ENCODE results near the gene C13orf46.
"Not testable (repeated sequence)": the region's sequence is repeated elsewhere in the genome, so short reads cannot be mapped to it uniquely, and the experiment has no call there.

C13orf46 gene

DNA sequence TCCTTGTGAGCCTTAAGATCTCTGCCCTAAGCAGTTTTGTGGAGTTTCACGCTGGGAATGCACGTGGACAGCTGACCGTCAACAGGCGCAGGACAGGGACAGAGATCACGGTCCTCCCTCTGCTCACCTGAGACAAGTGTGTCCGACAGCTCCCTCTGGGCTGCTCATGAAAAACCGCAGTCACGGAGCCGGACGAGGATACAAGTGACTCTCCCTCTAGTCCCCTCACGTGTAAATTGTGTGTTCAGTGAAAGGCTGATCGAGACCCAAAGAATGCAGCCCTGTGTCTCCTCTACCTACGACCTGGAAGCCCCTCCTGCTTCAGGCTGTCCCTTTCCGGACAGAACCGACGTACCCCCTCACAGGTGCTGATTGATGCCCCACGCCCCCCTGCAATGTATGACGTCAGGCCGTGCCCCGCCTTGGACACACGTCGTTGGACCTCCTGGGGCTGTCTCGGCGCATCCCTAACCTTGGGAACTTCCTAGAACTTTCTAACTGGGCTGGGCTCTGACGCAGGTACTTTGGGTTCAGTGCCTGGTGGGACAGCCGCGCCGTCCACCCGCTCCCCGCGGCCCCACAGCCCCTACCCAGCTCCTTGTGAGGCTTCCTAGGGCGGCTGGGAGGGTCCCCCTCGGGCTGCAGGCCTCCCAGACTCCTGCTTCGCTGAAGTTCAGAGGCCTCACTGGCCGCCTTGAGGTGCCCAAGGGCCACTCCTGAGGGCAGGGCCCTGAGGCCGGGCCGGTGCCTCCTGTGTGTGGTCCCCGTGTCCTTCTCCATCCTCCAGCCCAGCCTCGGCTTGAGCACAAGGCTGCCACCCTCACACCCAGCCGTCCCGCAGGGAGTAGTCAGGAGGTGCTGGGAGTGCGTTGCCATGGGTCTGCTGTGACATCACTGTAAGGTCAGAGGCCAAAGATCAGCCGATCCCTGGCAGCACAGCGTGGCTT, at the start of gene C13orf46:
TSS of gene C13orf46 (minus strand) at position 859 of the 947 bp plus-strand sequence. CDS start at position 780, 79 bp downstream.
- no peak within 1 kb of the TSS for H3K4me3 ChIP-seq (ENCODE audit: low read depth, low read length)
- DNase-seq (ENCODE audit: low read depth), result no peak

DNA sequence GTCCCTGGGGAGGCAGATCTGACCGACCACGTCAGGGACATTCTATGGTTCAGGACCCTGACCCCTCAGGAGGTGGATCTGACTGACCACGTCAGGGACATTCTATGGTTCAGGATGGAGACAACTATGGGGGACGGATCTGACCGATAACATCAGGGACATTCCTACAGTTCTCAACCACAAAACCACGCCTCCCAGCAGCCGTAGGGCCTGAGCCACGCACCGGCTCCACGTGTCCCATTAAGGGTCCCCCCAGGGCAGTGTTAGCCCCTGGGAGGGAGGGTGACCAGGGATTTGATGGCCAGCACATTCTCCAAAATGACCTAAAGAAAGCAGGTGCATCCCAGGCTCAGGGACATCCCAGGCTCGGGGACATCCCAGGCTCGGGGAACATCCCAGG, 49.0 kb upstream of the C13orf46 start:
- no peak overlapping the region for H3K4me3 ChIP-seq (ENCODE audit: low read depth, low read length)
- no peak for DNase-seq (ENCODE audit: low read depth)

DNA sequence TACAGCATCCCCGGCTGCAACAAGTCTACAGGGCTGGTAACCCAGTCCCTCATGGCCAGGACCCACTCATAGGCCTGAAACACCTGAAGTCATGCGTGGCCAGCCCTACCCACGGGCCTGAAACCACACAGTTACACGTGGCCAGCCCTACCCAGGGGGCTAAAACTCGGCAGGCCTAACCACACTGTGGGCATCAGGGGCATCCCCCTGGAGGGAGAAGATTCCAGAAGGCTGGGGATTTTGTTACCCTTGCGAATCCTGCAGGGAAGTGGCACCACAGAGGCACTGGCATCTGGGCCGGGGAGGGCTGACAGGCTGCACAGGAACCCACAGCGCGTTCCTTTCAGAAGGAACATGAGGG, 48.4 kb upstream of the C13orf46 start:
- DNase-seq (ENCODE audit: low read depth), result no peak
- no peak overlapping the region for H3K4me3 ChIP-seq (ENCODE audit: low read depth, low read length)

DNA sequence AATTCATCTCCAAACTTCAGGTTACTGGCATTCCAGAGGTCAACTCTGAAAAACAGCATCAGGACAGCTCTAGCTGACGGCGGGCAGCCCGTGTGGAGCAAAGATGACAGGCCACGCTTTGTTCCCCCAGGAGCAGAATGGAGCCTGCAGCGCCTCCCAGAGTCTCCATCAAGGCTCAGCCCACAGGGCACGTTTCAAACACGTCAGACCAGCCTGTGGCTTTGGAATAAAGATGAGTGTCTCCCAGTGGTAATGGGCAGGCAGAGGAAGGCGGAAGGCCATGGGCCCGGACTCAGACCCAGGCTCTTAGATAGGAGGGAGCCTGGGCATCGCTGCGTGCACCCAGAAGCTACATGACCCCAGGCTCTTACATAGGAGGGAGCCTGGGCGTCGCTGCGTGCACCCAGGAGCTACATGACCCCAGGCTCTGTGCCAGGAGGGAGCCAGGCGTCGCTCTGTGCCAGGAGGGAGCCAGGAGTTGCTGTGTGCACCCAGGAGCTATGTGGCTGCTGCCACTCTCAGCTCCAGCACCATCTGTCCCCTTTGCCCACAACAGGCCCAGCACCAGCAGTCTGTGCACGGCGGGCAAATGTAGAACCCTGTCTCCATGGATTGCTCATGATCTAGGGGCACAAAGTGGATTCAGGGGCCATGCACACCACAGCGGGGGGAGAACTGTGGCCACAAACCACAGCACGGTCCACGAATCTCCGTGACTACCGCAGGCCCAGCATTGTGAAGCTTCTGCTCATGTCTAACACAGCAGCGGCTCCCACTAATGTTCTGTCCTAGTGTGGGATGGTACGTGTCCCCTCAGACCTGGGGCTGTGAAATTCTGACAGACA, 47.8 kb upstream of the C13orf46 start:
- no peak overlapping the region for H3K4me3 ChIP-seq (ENCODE audit: low read depth, low read length)
- no peak for DNase-seq (ENCODE audit: low read depth)

DNA sequence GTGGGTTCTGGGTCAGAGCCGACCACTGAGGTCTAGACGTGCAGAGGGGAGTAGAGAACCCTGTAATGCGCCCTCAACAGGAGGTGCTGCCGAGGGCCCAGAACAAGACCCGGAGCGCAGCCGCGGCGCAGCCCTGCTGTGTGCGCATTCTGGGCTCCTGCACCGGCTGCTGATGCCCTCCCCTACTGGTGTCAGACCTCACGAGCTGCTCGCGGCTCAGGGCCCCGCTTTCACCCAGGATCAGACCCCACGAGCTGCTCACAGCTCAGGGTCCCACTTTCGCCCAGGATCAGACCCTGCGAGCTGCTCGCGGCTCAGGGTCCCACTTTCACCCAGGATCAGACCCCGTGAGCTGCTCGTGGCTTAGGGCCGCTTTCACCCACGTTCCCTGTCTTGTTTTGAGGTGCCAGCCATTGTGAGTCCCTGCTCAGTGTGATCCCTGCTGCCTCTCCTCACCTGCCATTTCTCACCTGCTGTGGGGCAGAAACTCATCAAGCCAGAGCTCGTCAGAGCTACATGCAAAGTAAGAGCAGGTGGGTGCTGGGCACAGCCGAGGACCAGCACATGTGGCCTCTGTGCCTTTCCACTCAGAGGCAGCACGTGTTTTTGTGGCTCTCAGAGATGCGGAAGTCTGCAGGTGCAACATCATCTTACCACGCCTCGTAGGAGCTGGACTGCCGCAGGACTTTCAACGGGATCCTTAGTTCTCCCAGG, 47.0 kb upstream of the C13orf46 start:
- H3K4me3 ChIP-seq (ENCODE audit: low read depth, low read length), result no peak overlapping the region
- DNase-seq (ENCODE audit: low read depth), result no peak

DNA sequence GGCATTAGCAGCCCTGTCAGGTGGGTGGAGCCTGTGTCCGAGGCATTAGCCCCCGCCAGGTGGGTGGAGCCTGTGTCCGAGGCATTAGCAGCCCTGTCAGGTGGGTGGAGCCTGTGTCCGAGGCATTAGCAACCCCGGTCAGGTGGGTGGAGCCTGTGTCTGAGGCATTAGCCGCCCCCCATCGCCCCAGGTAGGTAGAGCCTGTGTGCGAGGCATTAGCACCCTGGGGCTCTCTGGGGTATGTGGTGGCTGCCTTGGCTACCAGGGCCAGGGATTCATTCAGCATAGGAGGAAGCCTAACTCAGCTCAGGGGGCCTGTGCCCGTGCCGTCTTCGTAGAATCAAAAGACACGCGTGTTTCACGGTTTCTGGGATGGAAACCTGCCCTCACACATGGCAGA, 46.3 kb upstream of the C13orf46 start:
- not testable (repeated sequence) for H3K4me3 ChIP-seq (ENCODE audit: low read depth, low read length); DNase-seq (ENCODE audit: low read depth)

DNA sequence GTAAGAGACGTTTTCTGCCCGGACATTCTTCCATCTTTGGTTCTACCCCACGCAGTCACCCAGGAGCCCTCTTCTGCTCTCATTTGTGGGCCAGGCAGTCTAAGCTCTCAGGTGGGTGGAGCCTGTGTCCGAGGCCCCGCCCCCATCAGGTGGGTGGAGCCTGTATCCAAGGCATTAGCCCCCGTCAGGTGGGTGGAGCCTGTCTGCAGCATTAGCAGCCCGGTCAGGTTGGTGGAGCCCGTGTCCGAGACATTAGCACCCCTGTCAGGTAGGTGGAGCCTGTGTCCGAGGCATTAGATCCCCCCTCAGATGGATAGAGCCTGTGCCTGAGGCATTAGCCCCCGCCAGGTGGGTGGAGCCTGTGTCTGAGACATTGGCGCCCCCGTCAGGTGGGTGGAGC, 45.5 kb upstream of the C13orf46 start:
- DNase-seq (ENCODE audit: low read depth), result no peak
- no peak overlapping the region for H3K4me3 ChIP-seq (ENCODE audit: low read depth, low read length)

DNA sequence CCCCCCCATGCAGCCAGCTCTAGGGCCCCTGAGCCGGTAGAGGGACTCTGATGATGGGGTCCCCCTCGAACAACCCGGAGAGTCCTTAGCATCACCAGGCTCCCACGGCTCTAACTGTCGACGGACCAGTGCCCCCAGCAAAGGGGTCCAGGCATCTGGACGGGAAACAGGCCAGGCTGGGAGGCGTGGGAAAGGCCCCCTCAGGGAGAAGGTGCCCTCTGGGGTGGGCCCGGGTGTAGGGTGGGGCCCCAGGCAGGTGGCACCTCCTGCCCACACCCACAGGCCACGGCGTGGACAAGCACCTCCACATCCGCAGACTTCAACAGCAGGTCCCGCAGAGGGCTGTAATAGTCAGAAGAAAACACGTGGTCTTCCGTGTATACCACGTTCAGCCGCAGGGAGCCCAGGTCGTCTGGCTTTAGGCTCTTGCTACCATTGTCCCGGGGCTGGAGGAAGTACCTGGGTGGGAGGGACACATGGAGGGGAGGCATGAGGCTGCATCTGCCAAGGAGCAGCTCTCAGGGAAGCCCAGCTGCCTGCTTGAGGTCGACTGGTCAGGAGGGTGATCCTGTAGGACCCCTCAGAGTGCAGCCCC, 44.7 kb upstream of the C13orf46 start:
- no peak overlapping the region for H3K4me3 ChIP-seq (ENCODE audit: low read depth, low read length)
- DNase-seq (ENCODE audit: low read depth), result no peak

DNA sequence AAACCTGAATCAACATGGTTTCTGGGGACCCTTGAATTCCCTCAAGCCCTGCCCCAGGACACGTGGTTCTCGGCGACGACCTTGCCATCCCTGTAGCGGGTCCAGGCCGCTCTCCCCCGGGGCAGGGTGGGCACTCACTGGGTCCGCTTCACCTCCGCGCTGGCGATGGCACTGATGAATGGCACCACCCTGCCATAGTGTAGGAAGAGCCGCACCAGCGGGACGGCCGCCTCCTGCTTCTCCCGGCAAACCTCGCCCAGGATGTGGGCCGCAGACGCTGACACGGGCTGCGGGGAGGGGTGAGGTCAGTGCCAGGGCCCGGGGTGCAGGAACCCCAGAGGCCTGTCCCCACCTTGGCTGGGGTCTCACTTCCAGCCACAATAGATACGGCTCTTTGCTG, 44.1 kb upstream of the C13orf46 start:
- DNase-seq (ENCODE audit: low read depth), result no peak
- no peak overlapping the region for H3K4me3 ChIP-seq (ENCODE audit: low read depth, low read length)

DNA sequence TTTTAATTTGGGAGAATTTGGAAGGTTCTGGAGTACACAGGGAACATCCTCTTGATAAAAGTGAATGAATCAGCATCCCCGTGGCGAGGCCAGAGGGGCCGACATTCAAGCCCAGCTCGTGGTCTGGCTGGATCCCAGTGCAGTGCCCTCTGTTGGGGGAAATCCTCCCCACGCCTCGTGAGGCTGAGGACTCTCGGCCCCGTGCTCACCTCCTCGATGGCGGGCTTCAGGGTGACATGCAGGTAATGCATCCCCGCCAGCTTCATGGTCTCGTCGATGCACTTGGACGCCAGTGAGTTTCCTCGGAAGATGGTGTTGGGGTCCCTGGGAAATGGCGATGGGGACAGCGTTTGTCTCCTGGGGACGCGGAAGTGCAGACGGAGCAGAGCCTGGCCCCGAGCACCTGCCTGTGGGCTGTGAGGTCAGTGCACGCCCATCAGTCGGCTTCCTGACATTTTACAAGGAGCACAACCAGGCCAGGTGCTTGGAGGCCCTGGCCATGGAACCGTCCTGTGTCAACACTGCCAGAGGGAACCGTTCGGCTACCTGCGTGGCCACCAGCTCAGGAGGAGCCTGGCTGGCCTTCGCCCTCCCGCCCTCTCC, 43.3 kb upstream of the C13orf46 start:
- no peak overlapping the region for H3K4me3 ChIP-seq (ENCODE audit: low read depth, low read length)
- DNase-seq (ENCODE audit: low read depth), result no peak

DNA sequence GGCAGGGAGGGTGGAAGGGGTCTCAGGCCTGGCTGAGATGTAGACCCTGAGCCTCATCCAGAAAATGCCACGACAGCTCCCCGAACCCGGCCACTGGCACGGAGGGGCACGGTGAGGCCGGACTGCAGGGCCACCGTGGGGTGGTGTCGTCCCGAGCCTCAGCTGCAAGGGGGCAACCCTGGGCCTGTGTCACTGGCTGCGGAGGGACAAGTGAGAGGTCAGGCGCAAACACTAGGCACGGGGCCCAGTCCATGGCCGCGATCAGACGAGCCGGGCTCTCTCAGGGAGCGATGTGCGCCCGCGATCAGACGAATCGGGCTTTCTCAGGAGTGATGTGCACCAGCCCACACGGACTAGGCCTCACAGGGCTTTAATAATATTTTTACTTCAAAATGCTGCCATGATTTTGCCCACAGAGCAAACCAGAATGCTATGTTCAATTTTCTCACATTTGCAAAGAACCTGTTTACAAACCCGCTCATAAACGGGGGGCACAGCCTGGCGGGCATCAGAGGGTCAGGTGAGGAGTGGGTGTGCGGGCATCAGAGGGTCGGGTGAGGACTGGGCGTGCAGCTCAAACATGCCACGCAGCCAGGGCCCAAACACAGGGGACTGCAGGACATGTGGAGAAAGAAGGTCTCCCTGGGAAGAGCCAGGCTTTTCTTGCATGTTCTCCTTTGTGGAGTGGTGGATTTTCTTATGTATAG, 42.6 kb upstream of the C13orf46 start:
- no peak overlapping the region for H3K4me3 ChIP-seq (ENCODE audit: low read depth, low read length)
- DNase-seq (ENCODE audit: low read depth), result no peak

DNA sequence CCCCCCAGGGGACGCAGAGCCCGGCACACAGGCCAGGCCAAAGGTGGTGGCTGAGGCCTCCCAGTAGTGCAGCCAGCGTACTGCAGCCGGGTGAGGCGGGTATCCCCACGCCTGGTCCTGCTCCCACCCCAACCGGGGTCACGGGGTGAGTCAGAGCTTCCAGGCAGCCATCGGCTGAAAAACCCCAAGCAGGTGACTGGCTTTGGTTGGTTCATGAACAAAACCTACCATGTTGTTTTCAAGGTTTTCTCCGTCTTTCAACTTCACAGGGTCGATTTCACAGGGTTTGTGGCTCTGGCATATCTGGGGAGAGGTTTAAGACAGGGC, 42.1 kb upstream of the C13orf46 start:
- no peak overlapping the region for H3K4me3 ChIP-seq (ENCODE audit: low read depth, low read length)

DNA sequence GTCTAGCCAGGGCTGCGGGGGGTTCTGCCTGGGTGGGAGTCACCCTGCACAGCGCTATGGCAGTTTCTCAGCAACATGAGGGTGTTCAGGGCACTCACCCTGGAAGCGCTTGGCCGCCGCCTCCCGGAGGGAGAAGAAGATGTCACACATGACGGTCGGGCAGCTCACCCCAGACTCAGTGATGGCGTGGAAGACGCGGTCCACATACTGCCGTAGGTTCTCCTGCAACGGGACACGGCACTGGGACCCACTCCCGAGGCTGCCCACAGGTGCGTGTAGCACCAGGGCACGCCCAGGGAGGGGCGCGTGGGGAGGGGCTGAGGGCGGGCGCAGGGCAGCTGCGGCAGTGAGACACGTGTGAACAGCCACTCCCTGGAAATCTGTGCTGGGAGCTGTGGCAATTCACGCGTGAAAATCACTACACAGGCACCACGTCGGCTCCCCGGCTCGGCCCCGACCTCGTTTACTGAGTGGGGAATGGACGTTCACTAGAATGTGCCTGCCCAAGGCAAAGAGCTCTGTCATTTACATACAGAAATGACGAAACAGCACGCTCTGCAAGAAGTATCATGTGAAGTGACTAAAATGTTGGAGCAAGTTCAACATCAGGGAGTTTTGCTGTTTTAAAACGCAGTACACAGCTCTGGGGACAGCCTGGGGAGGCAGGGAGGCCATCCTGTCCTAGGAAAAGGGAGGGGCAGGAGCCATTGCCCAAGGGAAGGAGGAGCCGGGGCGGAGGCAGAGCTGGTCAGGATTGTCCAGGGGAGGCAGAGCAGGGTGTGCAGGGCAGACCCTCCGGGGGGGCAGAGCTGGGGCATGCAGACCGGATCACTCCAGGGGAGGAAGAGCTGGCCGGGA, 41.5 kb upstream of the C13orf46 start:
- DNase-seq (ENCODE audit: low read depth), result peak; percentile 39
- H3K4me3 ChIP-seq (ENCODE audit: low read depth, low read length), result no peak overlapping the region

More for the DNA sequence above, 42.1 kb upstream of the C13orf46 start:
- no peak for DNase-seq (ENCODE audit: low read depth)

DNA sequence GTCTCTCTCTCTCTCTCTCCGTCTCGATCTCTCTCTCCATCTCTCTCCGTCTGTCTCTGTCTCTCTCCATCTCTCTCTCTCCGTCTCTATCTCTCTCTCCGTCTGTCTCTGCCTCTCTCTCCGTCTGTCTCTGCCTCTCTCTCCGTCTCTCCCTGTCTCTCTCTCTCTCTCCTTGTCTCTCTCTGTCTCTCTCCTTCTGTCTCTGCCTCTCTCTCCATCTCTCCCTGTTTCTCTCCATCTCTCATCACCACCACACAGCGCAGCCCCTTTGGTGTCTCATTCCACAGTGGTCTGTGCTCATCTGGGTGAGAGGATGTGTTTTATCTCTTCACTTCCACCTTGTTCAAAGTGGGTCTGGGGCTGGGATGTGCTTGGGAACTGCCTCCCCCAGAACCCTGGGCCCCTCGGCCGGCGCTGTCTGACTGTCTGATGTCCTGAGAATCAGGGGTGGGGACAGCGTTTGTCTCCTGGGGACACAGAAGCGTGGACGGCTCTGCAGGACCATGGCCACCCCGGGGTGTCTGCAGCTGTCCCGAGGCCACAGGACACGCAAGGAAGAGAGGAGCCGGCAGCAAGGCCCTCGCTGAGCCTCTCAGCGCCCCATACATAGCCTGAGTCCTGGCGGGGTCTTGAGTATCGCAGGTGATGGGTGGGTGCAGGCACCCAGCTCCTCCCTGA, 40.2 kb upstream of the C13orf46 start:
- H3K4me3 ChIP-seq (ENCODE audit: low read depth, low read length), result no peak overlapping the region
- no peak for DNase-seq (ENCODE audit: low read depth)

DNA sequence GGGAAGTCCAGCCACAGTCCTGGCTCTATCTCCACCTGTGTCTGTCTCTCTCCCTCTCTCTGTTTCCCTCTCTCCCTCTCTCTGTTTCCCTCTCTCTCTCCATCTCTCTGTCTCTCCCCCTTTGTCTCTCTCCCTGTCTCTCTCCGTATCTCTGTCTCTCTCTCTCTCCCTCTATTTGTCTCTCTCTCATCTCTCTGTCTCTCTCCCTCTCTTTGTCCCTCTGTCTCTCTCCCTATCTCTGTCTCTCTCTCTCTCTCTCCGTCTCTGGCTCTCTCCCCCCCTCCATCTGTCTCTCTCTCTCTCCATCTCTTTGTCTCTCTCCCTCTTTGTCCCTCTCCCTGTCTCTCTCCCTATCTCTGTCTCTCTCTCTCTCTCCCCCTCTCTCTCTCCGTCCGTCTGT, 39.5 kb upstream of the C13orf46 start:
- H3K4me3 ChIP-seq (ENCODE audit: low read depth, low read length), result no peak overlapping the region
- no peak for DNase-seq (ENCODE audit: low read depth)

DNA sequence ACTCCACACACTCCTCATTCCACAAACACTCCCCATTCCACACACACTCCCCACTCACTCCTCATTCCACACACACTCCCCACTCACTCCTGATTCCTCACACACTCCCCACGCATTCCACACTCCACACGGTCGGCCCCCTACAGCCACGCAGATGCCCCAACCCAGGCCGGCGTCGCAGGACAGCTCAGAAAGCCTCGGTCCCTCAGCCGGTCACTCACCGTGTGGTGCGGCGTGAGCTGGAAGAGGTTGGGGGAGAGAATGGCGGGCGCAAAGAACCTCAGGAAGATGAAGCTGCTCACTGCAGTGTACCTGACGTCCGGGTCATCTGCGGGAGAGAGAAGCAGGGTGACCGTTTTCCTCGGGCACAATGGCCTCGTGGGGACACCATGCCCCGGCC, 39.0 kb upstream of the C13orf46 start:
- no peak overlapping the region for H3K4me3 ChIP-seq (ENCODE audit: low read depth, low read length)
- DNase-seq (ENCODE audit: low read depth), result no peak

DNA sequence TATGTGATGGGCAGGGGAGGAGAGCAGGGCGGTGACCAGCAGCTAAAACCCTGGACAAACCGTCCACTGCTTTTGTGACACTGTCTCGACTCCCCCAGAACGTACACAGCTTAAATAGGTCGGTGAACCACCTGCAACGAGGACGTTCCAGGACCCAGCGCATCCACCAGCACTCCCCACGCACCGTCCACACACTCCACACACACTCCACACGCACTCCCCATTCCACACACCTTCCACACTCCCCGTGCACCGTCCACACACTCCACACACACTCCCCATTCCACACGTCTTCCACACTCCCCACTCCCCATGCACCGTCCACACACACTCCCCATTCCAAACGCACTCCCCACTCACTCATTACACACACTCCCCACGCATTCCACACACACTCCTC, 38.3 kb upstream of the C13orf46 start:
- H3K4me3 ChIP-seq (ENCODE audit: low read depth, low read length), result no peak overlapping the region
- DNase-seq (ENCODE audit: low read depth), result no peak
